Germinal center (tissue), 1 donor: ENCODE results near the gene TSPEAR.

Experiments used
- DNase-seq: peaks from one replicate; pipeline ENCODE4 v3.0.0; 2012; ENCODE audit warnings: mixed read lengths, low spot score

TSPEAR gene

GRCh38 chr21:44740742-44741141 lies 29.4 kb upstream of the TSPEAR start:
- DNase-seq = no peak

GRCh38 chr21:44739316-44739715 lies 27.9 kb upstream of the TSPEAR start:
- no peak for DNase-seq

- DNase-seq = no peak
These were observed 27.2 kb upstream of the TSPEAR start for GRCh38 chr21:44738621-44739020.

- DNase-seq = no peak
These were observed 26.5 kb upstream of the TSPEAR start for GRCh38 chr21:44737706-44738354.

- DNase-seq = no peak
These were observed 25.1 kb upstream of the TSPEAR start for GRCh38 chr21:44736291-44737004.

GRCh38 chr21:44735821-44736220 lies 24.4 kb upstream of the TSPEAR start:
- no peak for DNase-seq

- DNase-seq = no peak
These were observed 23.5 kb upstream of the TSPEAR start for GRCh38 chr21:44734841-44735240.

- DNase-seq = no peak
These were observed 22.8 kb upstream of the TSPEAR start for GRCh38 chr21:44734026-44734745.

- no peak for DNase-seq
These were observed 21.6 kb upstream of the TSPEAR start for GRCh38 chr21:44732956-44733355.

GRCh38 chr21:44732263-44732662 lies 20.9 kb upstream of the TSPEAR start:
- no peak for DNase-seq

- no peak for DNase-seq
These were observed 19.7 kb upstream of the TSPEAR start for GRCh38 chr21:44730951-44731579.

GRCh38 chr21:44730028-44730395 lies 18.6 kb upstream of the TSPEAR start:
- no peak for DNase-seq

GRCh38 chr21:44729336-44730027 lies 18.1 kb upstream of the TSPEAR start:
- DNase-seq = no peak

GRCh38 chr21:44728716-44729115 lies 17.3 kb upstream of the TSPEAR start:
- no peak for DNase-seq

GRCh38 chr21:44727757-44728156 lies 16.4 kb upstream of the TSPEAR start:
- no peak for DNase-seq

- DNase-seq = no peak
These were observed 15.9 kb upstream of the TSPEAR start for GRCh38 chr21:44727321-44727720.

- no peak for DNase-seq
These were observed 15.5 kb upstream of the TSPEAR start for GRCh38 chr21:44726826-44727225.

GRCh38 chr21:44724926-44725325 lies 13.6 kb upstream of the TSPEAR start:
- DNase-seq = no peak

- no peak for DNase-seq
These were observed 12.8 kb upstream of the TSPEAR start for GRCh38 chr21:44724196-44724595.

GRCh38 chr21:44723177-44724131 lies 12.1 kb upstream of the TSPEAR start:
- DNase-seq = no peak

GRCh38 chr21:44722731-44723130 lies 11.4 kb upstream of the TSPEAR start:
- no peak for DNase-seq
